NCI-H1930 (cell line): ENCODE measurements around the gene PRKACA.

Experiments used
- DNase-seq, 2 experiments: peaks; one replicate each; lab custom pipeline; 2025; lab: John Stamatoyannopoulos, UW

The PRKACA gene

DNA sequence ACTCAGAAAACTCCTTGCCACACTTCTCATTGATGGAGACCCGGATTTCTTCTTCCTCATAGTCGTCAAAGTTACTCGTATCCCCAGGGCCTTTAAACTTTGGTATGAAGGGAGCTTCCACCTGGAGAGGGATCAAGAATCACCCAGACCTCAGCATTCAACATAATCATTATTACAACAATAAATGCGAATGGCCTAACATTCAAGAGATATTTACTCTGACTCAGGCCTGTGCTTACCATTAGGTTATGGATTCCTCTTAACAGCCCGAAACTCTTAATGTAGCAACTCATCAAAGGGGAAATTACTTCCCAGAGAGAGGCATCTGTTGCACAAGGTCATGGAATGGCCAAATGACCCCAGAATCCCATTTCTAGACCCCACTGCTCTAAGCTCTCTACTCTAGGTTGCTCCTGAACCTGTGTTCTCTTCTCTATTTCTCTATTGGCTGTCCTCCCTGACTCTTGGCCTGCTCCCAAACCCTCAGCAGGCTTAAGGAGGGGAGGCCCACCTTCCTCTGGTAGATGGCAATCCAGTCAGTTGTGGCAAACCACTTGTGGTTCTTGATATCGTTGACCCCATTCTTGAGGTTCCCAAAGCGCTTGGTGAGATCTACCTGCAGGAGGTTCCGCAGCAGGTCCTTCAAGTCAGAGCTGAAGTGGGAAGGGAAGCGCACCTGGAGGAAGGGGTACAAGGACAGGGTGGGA lies 24.3 kb downstream of the PRKACA start:
- no peak for DNase-seq

DNA sequence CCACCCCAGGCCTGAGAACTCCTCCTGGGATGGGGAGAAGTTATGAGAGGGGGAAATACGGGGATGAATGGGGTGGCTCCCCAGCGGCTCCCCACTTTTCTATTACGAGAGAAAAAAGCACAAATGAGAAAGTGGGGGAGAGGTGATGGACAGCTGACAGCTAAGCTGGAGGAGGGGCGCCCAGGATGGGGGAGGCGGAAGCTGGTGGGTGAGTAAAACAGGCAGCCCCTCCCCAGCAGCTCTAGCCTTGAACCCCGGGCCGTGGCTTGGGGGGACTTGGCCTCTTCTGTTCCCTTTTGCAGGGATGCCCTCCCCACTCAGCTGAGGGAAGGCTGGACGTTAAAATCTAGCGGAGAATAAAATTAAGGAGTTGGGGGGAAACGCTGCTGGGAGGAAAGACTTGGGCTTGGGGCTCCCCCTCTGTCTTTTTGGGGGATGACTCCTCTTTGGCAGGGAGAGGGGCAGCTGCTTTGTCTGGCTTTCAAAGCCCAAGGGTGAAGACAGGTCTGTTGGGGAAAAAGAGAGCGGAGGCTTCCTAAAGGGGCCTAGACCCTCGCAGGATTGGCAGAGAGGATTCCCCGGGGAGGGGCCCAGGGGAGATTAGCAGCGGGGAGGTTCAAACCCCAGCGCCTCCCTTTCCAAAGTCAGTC lies 25.6 kb downstream of the PRKACA start:
- DNase-seq: no peak

DNA sequence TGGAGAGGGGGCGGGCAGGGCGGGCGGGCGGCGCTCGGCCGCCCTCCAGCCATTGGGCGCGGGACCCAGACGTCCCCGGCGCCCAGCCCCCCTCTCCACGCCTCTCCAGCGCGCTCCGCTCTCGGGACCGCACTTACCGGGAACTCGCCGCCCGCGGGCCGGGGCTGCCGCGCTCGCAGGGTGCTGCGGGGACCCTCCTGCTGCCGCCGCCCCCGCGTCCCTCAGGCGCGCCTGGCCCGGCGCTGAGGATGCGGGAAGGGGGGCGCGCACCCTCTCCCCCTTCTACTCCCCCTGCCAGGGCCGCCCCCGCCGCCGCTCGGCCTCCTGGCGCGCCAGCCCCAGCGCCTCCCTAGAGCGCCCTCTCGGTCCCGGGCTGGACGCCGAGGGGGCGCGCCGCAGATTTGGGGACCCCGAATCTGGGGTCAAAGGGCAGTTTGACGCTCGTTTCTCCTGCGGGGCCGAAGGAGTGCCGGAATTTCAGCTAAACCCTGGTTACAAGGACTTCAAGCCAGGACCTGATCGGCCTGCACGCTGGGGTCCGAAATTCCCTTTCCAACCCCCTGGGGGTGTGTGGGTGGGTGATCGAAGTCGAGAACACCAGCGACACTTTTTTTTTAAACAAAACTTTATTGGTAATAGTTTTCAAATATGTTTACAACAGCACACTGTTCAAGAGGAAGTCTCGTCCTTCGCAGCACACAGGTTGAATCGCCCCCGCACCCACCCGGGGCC lies 26.3 kb downstream of the PRKACA start:
- peak; percentile 14 to 68 for DNase-seq

DNA sequence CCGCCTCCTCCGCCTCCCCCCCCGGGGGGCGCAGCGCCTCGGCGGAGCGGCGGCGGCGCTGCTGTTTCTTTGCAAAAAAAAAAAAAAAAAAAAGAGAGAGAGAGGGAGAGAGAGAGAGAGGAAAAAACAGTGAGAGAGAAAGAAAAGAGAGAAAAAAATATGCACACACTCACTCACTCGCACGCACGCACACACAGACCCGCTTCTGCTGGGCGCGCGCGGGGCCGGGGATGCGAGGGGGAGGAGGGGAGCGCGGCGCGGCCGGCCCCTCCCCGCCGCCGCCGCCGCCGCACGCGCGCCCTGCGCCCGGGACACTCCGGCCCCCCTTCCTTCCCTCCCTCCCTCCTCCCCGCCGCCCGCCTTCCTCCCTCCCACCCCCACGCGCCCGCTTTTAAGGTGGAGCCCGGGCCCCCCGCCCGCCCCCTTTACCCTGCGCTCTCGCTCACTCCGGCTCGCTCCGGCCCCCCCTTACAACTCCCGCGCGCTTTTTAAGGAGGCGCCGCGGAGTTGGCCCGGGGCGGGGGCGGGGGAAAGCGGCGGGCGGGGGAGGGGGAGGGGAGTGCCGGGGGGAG lies 27.0 kb downstream of the PRKACA start, which contains the start of gene SAMD1:
SAMD1 (minus strand) TSS at position 243 of the 572 bp plus-strand sequence.
- DNase-seq: peak; percentile 69 to 83

DNA sequence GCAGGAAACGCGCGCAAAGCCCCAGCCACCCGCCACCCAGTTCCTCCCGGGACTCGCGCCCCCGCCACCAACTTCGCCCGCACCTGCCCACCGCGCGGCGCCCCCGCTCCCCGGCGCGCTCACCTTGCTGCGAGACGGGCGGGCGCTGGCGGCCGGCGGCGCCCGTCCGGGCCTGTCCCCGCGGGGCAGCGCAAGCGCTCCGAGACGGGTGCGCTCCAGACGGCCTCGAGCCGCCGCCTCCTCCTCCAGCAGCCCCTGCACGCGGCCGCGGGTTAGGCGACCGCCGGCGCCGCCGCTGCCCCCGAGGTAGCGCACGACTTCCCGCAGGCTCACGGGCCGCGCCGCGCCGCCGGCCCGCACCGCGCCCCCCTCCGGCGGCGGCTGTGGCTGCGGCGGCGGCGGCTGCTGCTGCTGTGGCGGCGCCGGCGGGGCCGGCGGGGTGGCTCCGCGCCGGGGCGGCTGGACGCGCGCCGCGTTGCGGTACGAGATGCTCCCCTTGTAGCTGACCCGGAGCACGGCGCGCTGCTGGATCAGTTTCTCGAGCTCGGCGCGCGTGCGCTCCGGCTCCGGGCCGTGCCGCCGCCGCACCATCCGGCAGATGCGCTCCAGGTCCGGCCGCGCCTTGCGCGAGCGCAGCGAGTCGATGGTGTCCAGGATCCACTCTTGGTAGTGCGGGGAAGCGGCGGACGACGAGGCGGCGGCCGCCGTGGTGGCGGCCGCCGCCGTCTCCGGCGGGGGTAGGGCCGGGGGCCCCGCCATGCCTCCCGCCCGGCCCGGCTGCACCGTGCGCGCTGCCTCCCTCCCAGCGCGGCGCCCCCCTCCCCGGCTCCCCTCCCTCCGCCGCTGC lies 27.7 kb downstream of the PRKACA start:
- DNase-seq: peak in 1 of 2 experiments; percentile 32

DNA sequence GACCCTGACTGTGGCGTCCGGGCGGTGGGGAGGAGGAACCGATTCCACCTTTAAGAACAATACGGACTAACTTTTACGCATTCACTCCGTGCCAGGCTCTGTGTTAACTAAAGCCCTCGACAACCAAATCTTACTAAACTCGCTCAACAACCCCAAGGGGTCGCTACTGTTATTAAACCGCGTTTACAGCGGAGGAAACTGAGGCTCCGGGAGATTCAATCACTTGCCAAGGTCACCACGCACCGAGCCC lies 28.2 kb downstream of the PRKACA start:
- DNase-seq: no peak

DNA sequence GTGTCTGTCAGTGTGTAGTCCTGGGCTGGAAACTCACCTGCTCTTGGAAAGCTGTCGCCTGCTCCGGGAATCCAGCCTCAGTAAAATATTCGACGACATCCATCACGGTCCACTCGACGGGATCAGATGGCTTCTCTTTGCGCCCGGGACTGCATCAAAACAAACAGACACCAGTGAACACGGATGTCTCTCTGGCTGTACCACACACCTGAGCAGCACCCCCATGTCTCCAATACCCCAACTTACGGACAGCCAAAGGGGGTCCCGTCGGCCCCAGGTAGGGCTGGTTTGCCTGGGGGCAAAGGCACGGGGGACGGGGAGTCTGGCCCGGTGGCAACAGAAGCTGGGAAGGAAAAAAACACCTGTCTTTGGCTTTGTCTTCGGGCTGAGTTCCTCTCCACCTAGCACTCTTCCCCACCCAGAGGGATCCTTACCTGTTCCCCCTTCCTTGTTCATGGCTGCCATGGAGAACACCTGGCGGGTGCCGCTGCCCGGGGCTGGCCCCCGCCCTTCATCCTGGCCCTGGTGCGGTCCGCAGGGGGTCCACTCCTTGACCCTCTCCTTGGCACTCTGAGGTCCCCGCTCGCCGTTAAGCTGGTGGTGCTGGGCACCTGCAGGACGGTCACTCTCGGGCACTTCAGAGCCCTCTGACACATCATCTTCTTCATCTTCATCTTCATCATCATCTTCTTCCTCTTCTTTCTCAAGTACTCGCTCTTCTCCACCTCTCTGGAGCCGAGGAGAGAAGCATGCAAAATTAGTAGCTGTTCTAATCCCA lies 28.7 kb downstream of the PRKACA start:
- no peak for DNase-seq

DNA sequence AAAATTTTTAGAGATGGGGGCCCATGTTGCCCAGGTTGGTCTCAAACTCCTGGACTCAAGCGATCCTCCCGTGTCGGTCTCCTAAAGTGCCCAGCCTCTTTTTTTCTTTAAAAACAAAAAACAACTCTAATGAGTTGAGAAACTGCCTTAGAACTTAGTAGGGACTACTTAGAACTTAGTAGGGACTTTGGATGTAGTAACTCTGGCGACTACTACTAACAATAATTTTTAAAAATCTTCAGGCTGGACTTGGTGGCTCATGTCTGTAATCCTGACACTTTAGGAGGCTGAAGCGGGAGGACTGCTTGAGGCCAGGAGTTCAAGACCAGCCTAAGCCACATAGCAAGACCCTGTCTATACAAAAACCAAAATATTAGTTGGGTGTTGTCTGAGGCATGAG lies 31.5 kb downstream of the PRKACA start:
- no peak for DNase-seq

DNA sequence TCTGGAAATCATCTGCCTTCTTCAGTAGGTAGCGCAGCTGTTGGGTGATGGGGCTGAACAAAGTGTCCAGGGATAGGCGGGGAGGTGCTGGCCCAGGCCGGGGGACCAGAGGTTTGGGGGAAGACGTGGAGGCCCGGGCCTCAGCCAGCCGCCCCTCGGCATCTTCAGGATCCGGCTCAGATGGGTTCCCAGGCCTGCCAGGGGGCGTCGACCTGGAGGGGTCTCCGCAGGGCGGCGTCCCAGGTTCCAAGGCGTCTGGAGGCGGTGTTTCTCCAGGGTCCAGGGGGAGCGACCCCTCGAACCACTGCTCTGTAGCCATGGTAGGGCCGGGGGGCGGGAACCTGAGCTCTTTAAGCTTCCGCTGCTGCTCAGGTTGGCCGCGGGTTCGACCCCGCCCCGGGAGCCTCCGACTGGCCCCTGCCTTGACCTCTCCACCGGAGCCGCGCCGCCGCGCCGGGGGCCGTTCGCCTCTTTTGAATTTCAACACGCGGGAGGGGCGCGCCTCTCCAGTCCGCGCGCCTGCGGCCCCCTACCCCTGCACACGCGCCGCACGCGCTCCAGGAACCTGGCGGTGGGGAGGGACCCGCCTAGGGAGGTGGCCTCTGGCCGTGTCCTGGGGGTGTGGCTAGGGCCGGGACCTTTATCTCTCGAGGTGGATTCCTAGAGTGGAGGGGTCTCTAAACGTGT lies 32.1 kb downstream of the PRKACA start, which contains the start of gene C19orf67:
C19orf67 (minus strand) TSS at position 475 of the 687 bp plus-strand sequence; CDS start at position 319, 156 bp downstream.
- no peak for DNase-seq

DNA sequence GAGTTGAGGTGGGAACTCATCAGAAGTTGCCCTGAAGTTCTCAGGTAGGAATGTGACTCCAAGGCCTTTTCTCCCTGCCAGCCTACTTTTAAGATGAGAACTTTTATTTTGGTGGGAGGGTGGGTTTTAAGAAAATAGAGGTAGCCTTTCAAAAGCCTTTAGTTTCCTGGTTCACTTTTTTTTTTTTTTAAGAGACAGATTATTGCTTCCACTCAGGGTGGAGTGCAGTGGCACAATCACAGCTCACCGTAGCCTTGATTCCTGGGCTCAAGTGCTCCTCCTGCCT lies 34.9 kb downstream of the PRKACA start:
- no peak for DNase-seq

DNA sequence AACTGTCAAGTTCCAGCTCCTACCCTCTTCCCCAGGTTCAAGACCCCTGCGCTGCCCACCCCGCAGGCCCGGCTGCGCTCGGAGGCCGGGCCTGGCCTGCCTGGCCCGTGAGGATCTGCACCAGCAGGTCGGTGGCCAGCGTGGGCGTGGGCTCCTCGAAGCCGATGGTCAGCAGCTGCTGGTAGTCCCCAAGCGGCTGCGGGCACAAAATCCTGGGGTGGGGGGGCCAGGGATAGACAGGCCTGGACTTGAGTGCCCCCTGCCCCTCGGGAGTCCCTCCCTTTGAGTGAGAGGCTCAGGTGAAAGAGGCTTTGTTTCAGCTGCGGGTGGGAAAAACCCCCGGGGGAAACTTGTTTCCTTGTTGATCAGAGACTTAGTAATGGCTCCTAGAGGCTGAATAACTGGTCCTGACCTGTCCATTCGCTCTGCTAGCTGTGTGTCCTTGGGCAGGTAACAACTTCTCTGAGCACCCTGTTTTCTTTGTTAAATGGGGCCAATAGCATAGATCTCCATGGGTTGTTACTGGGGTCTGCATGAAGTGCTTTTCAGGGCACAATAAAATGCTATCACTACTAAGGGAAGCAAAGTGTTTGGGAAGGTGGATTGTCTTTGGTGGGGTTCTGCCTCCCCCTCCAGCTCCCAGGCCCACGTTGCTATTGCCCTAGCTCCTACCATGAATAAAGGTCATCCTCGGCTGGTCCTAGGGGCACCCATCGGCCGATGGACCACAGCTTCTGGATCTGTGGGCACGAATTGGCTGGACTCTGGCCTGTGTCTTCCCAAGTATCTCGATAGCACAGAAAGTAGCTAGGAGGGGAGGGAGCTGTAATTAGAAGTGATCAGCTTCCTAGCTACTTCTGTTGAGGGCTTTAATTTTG lies 35.5 kb downstream of the PRKACA start:
- DNase-seq: no peak

DNA sequence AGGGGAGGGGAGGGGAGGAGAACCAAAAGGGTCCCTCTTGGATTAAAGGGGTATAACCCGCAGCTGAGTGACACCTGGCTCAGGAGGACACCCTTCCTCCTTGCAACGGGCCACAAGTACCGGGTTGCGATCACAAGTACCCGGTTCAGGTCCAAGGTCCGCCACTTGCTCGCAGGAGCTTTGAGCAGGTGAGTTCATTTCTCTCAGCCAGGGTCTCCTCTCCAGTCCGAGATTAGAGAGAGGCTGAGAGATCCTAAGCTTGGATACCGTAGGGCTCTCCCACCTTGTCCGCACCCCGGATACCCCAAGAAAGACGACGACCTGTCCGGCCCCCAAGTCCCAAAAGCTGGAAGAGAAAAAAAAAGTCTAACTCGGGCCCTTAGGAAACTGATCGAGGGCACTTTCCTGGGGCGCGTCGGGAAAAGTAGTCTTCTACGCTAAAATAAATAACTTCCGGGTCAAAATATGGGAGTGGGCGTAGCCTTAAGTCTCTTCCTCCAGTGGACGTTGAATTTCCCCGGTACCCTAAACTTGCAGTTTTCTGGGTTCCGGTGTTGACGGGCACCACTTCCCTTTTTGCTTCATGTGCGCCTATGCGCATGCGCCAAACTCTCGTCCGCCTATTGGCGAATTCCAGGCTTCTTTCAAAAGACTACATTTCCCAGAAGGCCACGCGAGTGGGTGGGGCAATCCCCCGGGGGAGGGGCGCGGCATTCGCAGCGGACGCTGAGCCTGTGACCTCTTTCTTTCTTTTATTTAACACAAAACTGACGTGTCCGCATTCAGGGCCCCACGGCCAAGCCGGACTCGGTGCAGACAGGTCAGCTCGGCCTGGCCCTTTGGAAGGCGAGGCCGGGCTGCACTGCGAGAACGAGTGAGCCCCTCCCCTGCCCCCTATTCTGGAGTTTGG lies 36.4 kb downstream of the PRKACA start:
- DNase-seq: peak; percentile 94 to 96

DNA sequence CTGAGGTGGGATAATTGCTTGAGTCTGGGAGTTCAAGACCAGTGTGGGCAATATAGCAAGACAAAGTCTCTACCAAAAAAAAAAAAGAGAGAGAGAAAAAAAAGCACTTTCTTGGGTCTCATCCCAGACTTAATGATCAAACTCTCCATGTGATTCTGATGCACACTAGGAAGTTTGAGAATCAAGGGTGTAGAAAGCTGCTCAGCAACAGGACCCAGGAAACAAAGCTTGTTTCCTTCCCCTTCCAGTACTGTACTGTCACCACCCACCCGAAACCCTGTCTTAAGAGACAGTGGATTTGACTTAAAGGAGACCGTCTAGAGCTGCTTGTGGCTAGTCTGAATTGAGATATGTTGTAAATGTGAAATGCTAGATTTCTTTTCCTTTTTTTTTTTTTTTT lies 39.2 kb downstream of the PRKACA start:
- DNase-seq: no peak

DNA sequence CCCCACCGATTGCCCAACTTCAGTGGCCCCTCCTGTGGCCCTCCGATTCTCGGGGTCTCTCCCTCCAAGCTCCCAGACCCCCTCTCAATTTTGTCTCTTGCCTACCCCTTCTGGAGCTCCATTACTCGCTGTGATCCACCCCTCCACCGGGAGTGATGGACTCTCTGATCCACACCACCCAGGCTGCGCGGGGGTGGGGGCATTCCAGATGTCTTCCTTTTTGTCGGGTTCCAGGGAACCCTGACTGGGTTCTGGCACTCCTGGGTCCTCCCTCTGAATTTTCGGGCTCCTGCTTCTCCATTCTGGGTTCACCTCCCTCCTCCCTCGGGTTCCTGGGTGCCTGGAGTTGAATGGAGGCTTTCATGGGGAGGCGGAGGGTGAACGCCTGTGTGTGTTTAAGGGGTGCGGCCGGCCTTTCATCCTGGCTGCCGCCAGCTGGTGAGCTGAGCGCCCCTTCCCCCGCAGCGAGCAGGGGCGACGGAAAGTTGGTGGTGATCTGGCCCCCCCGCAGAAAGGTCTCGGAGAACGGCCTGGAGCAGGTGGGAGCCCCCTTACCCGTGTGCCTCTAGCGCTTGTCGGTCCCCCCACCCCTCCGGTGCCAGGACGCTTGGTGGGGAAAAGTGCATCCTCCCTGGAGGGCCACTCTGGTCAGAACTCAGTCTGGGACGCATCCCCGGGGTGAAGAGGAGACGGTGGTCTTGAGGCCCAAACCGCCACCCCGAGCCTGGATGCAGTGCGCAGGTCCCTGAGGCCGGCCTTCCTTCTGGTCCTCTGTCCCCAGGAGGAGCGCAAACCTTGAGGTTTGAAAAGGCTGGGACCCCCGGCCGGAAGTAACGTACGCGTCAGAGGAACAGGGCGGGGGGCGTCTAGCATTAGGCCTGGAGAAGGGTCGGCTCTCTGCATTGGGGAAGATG lies 43.4 kb downstream of the PRKACA start:
- DNase-seq: no peak

DNA sequence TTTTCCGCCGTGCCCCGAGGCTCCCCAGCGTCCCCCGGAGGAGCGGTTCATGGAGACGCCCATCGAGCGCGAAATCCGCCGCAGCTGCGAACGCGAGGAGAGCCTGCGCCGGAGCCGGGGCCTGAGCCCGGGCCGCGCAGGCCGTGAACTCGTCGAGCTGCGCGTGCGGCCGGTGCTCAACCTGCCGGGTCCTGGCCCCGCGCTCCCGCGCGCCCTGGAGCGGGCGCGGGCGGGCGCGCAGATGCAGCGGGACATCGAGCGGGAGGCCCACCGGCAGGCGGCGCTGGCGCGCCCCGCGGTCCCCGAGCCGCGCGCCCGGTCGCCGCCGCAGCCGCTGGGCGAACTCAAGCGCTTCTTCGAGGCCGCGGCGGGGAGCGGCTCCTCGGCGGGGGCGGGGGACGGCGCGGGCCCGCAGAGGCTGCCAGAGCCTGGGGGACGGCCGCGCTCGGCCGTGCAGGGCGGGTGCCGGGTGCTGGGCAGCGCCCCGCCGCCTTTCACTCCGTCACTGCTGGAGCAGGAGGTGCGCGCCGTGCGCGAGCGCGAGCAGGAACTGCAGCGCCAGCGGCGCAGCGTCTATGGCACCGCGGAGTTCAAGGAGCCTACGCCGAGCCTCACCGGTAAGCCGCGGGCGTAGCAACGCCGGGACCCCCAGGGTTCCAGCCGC lies 44.2 kb downstream of the PRKACA start:
- DNase-seq: peak; percentile 23 to 64

DNA sequence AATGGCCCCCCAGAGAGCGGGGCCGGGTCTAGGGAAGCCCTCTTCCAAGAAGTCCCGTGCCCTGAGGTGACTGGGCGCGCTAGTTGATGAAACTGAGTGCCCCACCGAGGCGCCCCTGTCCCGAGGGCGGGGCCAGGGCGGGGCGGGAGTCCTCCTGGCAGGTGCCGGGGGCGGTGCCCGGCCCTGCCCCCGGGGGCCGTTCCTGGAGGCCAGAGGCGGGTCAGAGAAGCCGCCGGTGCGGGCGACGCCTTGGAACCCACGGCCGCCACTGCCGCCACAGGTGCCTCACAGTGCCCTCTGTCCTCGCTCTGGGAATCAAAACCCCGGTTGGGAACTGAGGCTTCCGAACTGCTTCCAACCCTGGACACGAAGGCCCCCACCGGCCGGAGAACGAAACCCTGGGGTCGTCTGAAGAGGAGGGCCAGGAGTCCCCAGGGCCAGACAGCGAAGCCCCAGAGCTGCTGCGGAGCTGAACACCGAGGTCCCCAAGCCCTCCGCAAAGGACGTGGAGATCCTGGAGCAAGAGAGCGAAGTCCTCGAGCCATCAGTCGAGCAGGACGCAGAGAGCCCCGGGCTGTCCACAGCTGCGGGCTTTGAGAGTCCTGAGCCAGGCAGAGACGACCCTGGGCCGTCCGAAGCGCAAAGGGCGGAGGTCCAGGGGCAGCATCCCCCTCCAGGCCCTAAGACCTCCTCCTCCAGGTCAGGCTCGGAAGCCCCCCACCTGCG lies 44.9 kb downstream of the PRKACA start, which contains the start of gene MISP3:
MISP3 (plus strand) TSS at position 252 of the 726 bp plus-strand sequence. CDS start 524 bp downstream, outside the sequence.
- peak in 1 of 2 experiments; percentile 61 for DNase-seq
